Endothelial cell of umbilical vein (primary cell): Measurements from ENCODE around the gene RAB18.

Source experiments
- CTCF ChIP-seq, 2 donors: IDR thresholded peaks; 1 replicate in 1 of 2; 2 replicates in 1 of 2; pipeline ENCODE4 v1.5.1; 2011; ENCODE audit warnings: low read length in 2 of 2, mild to moderate bottlenecking in 2 of 2, moderate library complexity in 2 of 2, control low read depth in 1 of 2, inconsistent platforms in 1 of 2, low read depth in 1 of 2; ENCODE audit not compliant: insufficient read depth in 1 of 2; ENCODE audit errors: extremely low read depth in 1 of 2
- EZH2 ChIP-seq: IDR thresholded peaks from 2 replicates; pipeline ENCODE4 v1.6.1; 2012; ENCODE audit warnings: borderline replicate concordance, low read depth, mild to moderate bottlenecking, moderate library complexity, low read length, inconsistent platforms; ENCODE audit not compliant: severe bottlenecking
- FOS ChIP-seq: IDR thresholded peaks from 2 replicates; pipeline ENCODE4 v1.6.1; 2011; ENCODE audit warnings: mild to moderate bottlenecking, low read length, moderate library complexity, borderline replicate concordance; ENCODE audit not compliant: insufficient read depth
- JUN ChIP-seq: IDR thresholded peaks from 2 replicates; pipeline ENCODE4 v1.6.1; 2011; ENCODE audit warnings: borderline replicate concordance, low read depth; ENCODE audit not compliant: insufficient read length, insufficient read depth
- MAX ChIP-seq: IDR thresholded peaks from 2 replicates; pipeline ENCODE4 v1.6.1; 2011; ENCODE audit not compliant: insufficient read depth, insufficient read length
- MYC ChIP-seq: IDR thresholded peaks from one replicate; pipeline ENCODE4 v1.6.1; 2011; ENCODE audit warnings: mild to moderate bottlenecking, low read depth, low read length
- POLR2A ChIP-seq: IDR thresholded peaks from 2 replicates; pipeline ENCODE4 v1.6.1; 2012; ENCODE audit warnings: low read depth, mild to moderate bottlenecking, control low read depth, low read length
- POLR2AphosphoS5 ChIP-seq: IDR thresholded peaks from 2 replicates; pipeline ENCODE4 v1.6.1; 2012; ENCODE audit warnings: low read depth, mild to moderate bottlenecking, control low read depth, low read length, moderate library complexity; ENCODE audit not compliant: insufficient read depth

GRCh38 chr10:27496137-27496536 is 8.0 kb upstream of the RAB18 start:
- TF ChIP-seq CTCF (IDR thresholded peaks at IDR 0.05; ENCODE audit: extremely low read depth in 1 of 2, insufficient read depth in 1 of 2, low read depth in 1 of 2, low read length in 2 of 2) (no peak), MYC (no peak), POLR2A (no peak), EZH2 (no peak), MAX (no peak), POLR2AphosphoS5 (no peak), JUN (no peak), FOS (no peak)
